ENCODE results near the gene CSTF3.
"Not testable (repeated sequence)": the region's sequence is repeated elsewhere in the genome, so short reads cannot be mapped to it uniquely, and the experiment has no call there.

The CSTF3 gene

GRCh38 chr11:33094157-33094556 lies 67.1 kb downstream of the CSTF3 start:
- DNase-seq (ENCODE audit: extremely low read depth in 1 of 2, low read depth in 1 of 2) = no peak

DNA sequence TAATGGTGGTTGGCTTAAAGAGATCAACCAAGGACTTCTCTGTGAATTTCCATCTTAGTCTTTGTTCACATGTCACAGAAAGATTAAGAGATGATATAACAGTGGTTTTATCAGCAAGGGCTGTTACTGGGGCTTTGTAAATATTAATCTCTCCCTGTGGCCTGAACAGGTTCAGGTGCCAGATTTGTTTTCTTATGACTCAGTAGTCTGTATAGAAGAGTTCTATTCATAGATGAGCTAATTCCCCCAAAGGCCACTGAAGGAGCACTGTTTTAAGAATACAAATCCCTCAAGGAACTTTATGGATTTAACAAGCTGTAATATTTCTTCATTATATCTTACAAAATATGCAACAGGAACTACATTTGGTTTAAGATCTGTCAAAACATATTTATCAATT lies 71.5 kb downstream of the CSTF3 start:
- no peak for DNase-seq (ENCODE audit: extremely low read depth in 1 of 2, low read depth in 1 of 2)

DNA sequence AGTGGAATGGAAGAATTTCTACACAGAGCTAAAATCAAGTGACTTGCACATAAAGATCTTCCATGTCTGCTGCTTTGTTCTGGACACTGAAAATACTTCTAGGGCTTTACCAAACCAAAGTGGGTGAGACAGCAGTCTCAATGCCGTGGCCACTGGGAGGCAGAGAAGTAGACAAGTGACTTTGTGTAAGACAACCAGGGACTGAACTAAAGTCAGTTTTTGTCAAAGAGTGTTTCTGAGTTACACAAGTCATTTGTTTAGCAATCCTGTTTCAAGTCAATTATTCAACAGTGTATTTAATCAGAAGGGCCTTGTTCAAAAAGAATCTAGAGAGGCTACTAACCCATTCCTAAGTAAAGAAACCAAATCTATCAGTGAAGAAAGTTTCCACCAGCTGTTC lies 75.3 kb downstream of the CSTF3 start:
- DNase-seq (ENCODE audit: extremely low read depth in 1 of 2, low read depth in 1 of 2) = no peak

DNA sequence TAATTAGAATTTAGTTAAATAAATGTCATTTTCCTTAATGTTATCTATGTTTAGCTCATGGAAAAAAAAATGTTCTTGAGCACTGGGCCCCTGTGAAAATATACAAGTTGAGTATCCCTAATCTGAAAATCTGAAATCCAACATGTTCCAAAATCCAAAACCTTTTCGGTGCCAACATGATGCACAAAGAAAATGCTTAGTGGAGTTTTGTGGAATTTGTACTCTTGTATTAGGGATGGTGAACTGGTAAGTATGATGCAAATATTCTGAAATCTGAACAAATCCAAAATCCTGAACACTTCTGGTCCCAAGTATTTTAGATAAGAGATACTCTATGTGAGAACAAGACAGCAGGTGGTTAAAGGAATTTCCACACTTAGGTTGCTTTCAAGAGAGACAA lies 77.4 kb downstream of the CSTF3 start:
- no peak for DNase-seq (ENCODE audit: extremely low read depth in 1 of 2, low read depth in 1 of 2)

DNA sequence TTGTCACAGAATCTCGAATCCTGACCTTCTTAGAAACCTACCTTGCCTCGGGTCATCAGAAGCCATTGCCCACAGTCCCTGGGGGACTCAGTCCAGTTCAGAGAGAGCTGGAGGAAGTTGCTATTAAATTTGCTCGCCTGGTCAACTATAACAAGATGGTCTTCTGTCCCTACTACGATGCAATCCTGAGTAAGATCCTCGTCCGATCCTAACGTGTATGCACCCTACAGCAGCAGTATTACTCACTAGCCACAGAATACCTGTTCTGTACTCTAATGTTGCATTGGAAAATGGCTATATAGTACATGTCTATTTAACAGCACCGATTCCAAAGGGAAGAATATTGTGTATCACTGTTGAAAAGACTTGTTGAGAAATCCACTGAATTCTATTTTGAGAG lies 88.8 kb downstream of the CSTF3 start:
- DNase-seq (ENCODE audit: extremely low read depth in 1 of 2, low read depth in 1 of 2) = no peak

GRCh38 chr11:33068611-33069340 lies 92.5 kb downstream of the CSTF3 start:
- DNase-seq (ENCODE audit: extremely low read depth in 1 of 2, low read depth in 1 of 2) = no peak

DNA sequence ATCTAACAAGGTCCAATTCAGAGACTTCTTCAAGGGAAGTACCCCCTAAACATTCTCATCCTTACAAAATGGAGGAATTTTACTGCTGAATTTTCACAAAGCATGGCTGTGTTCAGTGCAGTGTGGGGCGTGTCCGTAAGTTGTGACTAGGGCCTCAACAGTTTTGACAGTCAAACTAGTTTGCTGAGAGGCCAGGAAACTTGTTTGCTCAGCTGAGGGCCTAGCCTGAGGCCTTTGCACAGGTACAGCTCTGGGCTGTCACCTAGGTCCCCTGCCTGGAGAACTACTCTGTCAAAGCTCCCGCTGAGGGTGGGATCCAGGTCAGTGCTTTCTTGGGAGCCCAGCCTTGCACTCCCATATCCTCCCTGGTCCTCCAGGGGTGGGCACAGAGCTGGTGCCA lies 94.0 kb downstream of the CSTF3 start:
- DNase-seq (ENCODE audit: extremely low read depth in 1 of 2, low read depth in 1 of 2) = no peak

DNA sequence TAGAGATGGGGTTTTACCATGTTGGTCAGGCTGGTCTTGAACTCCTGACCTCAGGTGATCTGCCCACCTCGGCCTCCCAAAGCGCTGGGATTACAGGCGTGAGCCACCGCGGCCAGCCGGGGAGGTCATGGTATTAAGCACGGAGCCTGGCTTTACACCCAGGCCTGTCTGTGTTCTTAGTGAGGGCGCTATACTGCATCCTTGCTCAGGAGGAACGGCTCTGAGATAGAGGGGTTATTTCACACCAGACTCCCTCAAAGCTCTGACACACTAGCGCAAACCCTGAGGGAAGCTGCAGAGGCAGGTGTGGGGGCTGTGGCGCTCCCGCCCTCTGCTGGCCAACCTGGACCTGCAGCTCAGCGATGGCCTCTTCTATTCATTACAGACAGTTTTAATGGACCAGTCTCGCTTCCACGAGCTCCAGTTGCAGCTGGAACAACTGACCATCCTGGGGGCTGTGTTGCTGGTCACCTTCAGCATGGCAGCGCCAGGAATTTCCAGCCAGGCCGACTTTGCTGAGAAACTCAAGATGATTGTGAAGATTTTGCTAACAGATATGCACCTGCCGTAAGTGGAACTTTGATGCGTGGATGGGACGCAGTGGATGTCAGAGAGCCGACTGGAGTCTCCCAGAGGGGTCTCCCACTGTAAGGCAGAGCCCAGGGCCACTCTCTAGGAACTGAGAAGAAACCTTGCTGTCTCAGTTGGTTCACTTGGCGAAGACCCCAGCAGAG lies 95.7 kb downstream of the CSTF3 start:
- peak; percentile 37 to 49 for DNase-seq (ENCODE audit: extremely low read depth in 1 of 2, low read depth in 1 of 2)

GRCh38 chr11:33064866-33065265 lies 96.4 kb downstream of the CSTF3 start:
- DNase-seq (ENCODE audit: extremely low read depth in 1 of 2, low read depth in 1 of 2) = no peak

DNA sequence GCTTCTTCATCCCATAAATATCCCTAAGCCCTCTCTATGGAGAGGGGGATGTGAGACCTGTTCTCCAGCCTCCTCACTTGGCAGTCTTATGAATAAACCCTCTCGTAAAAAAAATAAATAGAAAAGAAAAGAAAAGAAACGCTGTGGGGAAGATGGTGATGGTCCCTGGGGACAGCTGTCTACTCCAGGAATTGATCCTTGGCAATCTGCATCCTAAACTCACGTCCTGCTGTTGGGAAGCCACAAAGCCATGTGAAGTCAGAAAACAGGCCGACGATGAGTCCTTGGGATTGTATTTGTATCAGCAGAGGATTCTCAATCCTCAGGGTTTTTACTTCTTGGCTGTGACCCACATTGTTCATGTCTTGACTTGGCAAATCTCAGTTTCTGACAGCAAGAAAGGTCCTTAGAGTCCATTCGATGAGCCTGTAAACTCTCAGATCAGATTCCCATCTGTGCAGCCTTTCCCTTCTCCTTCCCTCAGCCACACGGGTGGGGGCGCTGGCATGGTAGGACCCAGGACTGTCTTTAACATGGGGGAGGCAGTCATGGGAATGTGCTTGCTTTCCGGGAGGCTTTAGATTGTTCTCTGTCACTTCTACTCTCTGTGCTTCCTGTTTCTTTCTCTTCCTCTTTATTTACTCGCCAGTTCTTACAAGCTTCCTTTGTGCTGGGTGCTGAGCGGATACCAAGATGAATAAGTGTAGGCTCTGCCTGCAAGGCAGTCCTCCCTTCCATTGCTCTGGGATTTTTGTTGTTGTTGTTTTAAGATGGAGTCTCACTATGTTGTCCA lies 97.1 kb downstream of the CSTF3 start:
- DNase-seq (ENCODE audit: extremely low read depth in 1 of 2, low read depth in 1 of 2) = no peak

GRCh38 chr11:33063326-33063881 lies 97.9 kb downstream of the CSTF3 start:
- no peak for DNase-seq (ENCODE audit: extremely low read depth in 1 of 2, low read depth in 1 of 2)

GRCh38 chr11:33062137-33062536 lies 99.1 kb downstream of the CSTF3 start:
- DNase-seq (ENCODE audit: extremely low read depth in 1 of 2, low read depth in 1 of 2) = no peak

DNA sequence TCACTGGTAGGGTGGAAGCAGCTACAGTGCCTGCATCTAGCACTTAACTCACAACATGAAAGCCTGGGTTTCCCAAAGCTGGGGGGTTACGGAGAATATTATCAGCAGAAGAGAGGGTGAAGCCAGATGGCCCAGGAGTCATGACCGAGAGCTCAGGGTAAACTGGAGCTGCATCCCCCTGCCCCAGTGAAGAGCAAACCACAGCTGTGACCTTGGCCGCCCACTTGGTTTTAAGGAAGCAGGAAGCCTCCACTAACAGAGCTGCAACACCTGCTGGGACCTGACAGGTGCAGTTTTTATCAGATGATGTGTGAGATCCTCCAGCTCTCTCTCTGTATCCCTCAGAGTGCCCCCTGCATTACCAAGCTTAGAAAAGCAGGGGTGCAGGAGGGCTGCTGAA lies 101.0 kb downstream of the CSTF3 start:
- DNase-seq (ENCODE audit: extremely low read depth in 1 of 2, low read depth in 1 of 2) = no peak

GRCh38 chr11:33059331-33060007 lies 101.8 kb downstream of the CSTF3 start:
- no peak for DNase-seq (ENCODE audit: extremely low read depth in 1 of 2, low read depth in 1 of 2)

DNA sequence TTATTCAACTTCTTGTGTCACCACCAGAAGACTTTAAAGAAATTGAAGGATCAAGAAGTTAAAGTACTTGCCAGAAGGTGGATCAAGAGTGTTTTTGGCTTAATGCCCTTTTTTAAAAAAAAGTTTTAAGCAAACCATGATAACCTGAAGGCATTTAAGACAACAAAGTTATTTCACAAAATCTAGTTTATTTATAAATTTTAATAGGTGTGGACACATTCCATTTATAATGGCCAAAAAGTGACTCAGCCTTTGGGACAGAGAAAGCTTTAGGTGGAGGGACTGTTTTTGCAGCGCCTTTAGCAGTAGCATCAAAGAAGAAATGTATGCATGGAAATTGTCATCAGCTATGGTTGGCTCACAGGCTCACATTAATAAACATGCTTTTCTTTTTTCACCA lies 104.0 kb downstream of the CSTF3 start:
- no peak for DNase-seq (ENCODE audit: extremely low read depth in 1 of 2, low read depth in 1 of 2)

DNA sequence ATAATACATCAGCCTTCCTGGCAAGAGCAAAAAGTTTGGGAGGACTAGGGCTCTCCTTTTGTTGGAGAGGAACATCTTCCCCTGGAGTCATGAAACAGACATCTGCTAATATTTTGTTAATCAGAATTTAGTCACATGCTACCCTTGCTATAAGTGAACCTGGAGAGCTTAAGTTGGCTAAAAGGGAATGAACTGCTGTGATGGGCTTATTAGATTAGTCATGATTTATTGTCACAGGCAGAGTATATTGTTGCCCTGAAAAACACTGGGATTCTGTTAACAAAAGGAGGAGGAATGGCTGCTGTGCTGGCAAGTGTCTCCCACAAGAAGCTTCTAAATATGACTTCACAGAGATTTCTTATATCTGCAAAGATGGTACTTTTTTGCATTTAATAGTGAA lies 105.9 kb downstream of the CSTF3 start:
- DNase-seq (ENCODE audit: extremely low read depth in 1 of 2, low read depth in 1 of 2) = no peak

DNA sequence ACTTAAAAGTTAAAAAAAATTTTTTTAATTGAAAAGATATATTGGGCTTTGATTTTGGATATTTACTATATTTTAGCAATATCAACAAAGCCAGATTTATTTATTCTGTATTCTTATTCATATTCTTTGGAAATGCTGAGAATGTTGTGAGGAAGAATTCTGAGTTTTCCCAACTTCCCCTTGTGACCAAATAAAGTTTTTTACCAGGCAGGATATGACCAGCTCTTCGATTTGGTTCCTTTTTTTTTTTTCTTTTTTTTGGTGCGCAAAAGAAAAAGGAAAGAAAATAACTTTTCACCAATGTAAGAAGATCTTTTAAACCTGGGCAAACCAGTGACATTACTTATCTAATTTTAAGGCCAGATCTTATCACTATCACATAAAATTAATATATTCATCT lies 109.0 kb downstream of the CSTF3 start:
- DNase-seq (ENCODE audit: extremely low read depth in 1 of 2, low read depth in 1 of 2) = no peak

DNA sequence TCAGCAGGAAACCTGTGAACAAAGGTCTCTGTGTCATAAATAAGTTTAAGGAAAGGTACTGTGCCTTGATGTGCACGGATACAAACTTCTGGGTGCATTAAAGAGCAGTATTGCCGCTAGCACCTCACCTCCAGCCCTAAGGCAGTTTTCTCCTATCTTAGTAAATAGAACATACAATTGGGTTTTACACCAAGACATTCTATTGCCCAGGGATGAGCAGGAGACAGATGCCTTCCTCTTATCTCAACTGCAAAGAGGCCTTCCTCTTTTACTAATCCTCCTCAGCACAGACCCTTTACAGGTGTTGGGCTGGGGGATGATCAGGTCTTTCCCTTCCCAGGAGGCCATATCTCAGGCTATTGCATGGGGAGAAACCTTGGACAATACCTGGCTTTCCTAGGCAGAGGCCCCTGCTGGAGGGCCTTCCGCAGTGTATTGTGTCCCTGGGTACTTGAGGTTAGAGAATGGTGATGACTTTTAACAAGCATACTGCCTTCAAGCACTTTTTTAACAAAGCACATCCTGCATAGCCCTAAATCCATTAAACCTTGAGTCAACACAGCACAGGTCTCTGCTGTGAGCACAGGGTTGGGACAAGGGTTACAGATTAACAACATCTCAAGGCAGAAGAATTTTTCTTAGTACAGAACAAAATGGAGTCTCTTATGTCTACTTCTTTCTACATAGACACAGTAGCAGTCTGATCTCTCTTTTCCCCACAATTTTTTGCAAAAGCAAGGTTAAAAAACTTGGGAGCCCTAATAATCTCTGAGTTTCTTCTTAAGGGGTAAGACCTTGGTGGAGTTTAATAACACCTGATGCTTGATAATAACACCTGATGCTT lies 111.5 kb downstream of the CSTF3 start:
- DNase-seq (ENCODE audit: extremely low read depth in 1 of 2, low read depth in 1 of 2) = not testable (repeated sequence)

GRCh38 chr11:33048701-33049100 lies 112.6 kb downstream of the CSTF3 start:
- DNase-seq (ENCODE audit: extremely low read depth in 1 of 2, low read depth in 1 of 2) = not testable (repeated sequence)
